H1 (cell line): Measurements from ENCODE around the gene SLC5A10. TPM values are rescaled to one million over a fixed set of nuclear protein-coding genes. Genes with fewer than 3 reads are reported as not detected.

Source experiments
- ASH2L ChIP-seq: fragments of 200-600, 300-600 bp; sonication (generic); IDR thresholded peaks from one replicate; pipeline ENCODE4 v1.7.1; 2017; ENCODE audit warnings: low read length
- CTBP2 ChIP-seq: IDR thresholded peaks from 2 replicates; pipeline ENCODE4 v1.7.0; 2011; ENCODE audit warnings: borderline replicate concordance, mild to moderate bottlenecking, moderate library complexity, mixed read lengths, low read length; ENCODE audit not compliant: insufficient read depth, insufficient read length
- GABPA ChIP-seq: IDR thresholded peaks from 2 replicates; pipeline ENCODE4 v1.6.1; 2011; ENCODE audit warnings: mild to moderate bottlenecking, low read length, moderate library complexity, borderline replicate concordance; ENCODE audit not compliant: insufficient read depth
- POLR2AphosphoS5 ChIP-seq: IDR thresholded peaks from 2 replicates; pipeline ENCODE4 v1.6.1; 2011; ENCODE audit warnings: low read depth, low read length
- RFX5 ChIP-seq: IDR thresholded peaks from 2 replicates; pipeline ENCODE4 v1.6.1; 2011; ENCODE audit warnings: low read depth, low read length, improper control_type of control experiment, borderline replicate concordance
- RXRA ChIP-seq: IDR thresholded peaks from 2 replicates; pipeline ENCODE4 v1.6.1; 2011; ENCODE audit warnings: low read depth, mild to moderate bottlenecking, low read length, moderate library complexity; ENCODE audit not compliant: insufficient read depth
- SP1 ChIP-seq: IDR thresholded peaks from 2 replicates; pipeline ENCODE4 v1.6.1; 2011; ENCODE audit warnings: low read depth, low read length
- SP2 ChIP-seq: IDR thresholded peaks from 2 replicates; pipeline ENCODE4 v1.6.1; 2012; ENCODE audit warnings: mild to moderate bottlenecking, low read length, inconsistent platforms
- polyA plus RNA-seq, 7 experiments: library from polyadenylated mRNA; depleted of rRNA in 3 of 7; stranded (reverse) in 5 of 7; unstranded in 2 of 7; fragments of >200 nt in 5 of 7; fragments of 200-250 nt in 2 of 7; gene quantifications; 1 replicate in 5 of 7; 2 replicates in 1 of 7; 4 replicates in 1 of 7; pipeline versions ENCODE4 v1.2.1 to v1.2.3, GENCODE V29; 2011 to 2013; ENCODE audit warnings: missing spikeins in 2 of 7, mixed read lengths in 2 of 7
- total RNA-seq: library from RNA; stranded (reverse); fragmentation: NEBNext Ultra II Directional; extraction: Animal tissue kit (Norgen Biotek cat#: 25700); gene quantifications from 2 replicates; pipeline ENCODE4 v1.2.1, GENCODE V29; 2021

Gene SLC5A10
- total and polyA plus RNA-seq, 2 of the 8 experiments (the other 6 are each of a cell fraction or from before 2014, with no cell fraction given): 0.05 to 0.11 TPM

DNA sequence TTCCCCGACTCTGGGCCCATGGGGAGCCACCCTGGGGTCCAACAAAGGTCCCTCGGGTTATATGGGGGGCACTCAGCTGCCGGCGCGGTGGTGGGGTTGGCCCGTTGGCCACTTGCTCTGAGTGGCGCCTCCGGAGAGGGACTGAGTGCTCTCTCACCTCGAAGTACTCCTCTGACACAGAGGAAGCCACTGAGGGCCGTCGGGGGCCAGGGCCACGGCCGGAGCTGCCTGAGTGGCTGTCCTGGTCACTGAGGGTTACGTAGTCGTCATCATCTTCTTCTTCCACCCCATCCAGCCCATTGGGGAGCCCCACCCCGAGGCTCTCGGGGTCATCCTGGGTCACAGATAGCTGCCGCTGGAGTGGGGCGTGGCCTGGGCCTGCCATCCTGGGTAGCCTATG, 25.7 kb downstream of the SLC5A10 start (continued):
- TF ChIP-seq SP1: no peak
- TF ChIP-seq CTBP2: no peak
- no peak for TF ChIP-seq RFX5
- TF ChIP-seq SP2: no peak
- no peak for TF ChIP-seq RXRA
- TF ChIP-seq GABPA: no peak
- no peak for TF ChIP-seq ASH2L
- no peak for TF ChIP-seq POLR2AphosphoS5
- TF ChIP-seq, all 59 proteins: peak for 0
